ENCODE measurements around the gene MAP3K5. TPM values are rescaled to one million over a fixed set of nuclear protein-coding genes. Genes with fewer than 3 reads are reported as not detected.

MAP3K5 gene
- total RNA-seq, 4 donors from 2014 or later = 26.9 to 64.5 (median 34.0) TPM

- WGBS, 2 donors = 95 to 97% methylated on average over 6 of the region's 6 CpGs
- TF ChIP-seq, protein P1, sequence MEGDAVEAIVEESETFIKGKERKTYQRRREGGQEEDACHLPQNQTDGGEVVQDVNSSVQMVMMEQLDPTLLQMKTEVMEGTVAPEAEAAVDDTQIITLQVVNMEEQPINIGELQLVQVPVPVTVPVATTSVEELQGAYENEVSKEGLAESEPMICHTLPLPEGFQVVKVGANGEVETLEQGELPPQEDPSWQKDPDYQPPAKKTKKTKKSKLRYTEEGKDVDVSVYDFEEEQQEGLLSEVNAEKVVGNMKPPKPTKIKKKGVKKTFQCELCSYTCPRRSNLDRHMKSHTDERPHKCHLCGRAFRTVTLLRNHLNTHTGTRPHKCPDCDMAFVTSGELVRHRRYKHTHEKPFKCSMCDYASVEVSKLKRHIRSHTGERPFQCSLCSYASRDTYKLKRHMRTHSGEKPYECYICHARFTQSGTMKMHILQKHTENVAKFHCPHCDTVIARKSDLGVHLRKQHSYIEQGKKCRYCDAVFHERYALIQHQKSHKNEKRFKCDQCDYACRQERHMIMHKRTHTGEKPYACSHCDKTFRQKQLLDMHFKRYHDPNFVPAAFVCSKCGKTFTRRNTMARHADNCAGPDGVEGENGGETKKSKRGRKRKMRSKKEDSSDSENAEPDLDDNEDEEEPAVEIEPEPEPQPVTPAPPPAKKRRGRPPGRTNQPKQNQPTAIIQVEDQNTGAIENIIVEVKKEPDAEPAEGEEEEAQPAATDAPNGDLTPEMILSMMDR (IDR thresholded peaks at IDR 0.05) = no peak
- no peak for TF ChIP-seq EP300 (IDR thresholded peaks at IDR 0.05)
- no peak for TF ChIP-seq POLR2A (IDR thresholded peaks at IDR 0.05)
- Histone ChIP-seq H3K4me1 (no peaks in the 10 kb centered on the region), H3K9me3 (no peaks in the 10 kb centered on the region), H3K4me3 (no peak overlapping the region), H3K27me3 (no peaks in the 10 kb centered on the region), H3K27ac (no peak overlapping the region), H3K36me3 (no peaks in the 10 kb centered on the region)
- DNase-seq (ENCODE audit: low spot score in 2 of 2) = no peak
These were observed 132.2 kb downstream of the MAP3K5 start for GRCh38 chr6:136659991-136660499.

- H3K4me1 ChIP-seq = no peaks in the 10 kb centered on the region
- WGBS, 2 donors = 70 to 77% methylated on average over 2 of the region's 2 CpGs
- H3K4me3 ChIP-seq = no peak overlapping the region
- no peaks in the 10 kb centered on the region for H3K36me3 ChIP-seq
- H3K27me3 ChIP-seq = no peaks in the 10 kb centered on the region
- no peak for DNase-seq (ENCODE audit: low spot score in 2 of 2)
- H3K27ac ChIP-seq = no peak overlapping the region
- no peak for TF ChIP-seq POLR2A (IDR thresholded peaks at IDR 0.05)
- no peak for TF ChIP-seq EP300 (IDR thresholded peaks at IDR 0.05)
- TF ChIP-seq, protein P1 (IDR thresholded peaks at IDR 0.05) = no peak
- H3K9me3 ChIP-seq = no peaks in the 10 kb centered on the region
These were observed 133.6 kb downstream of the MAP3K5 start for GRCh38 chr6:136658711-136659110.

DNA sequence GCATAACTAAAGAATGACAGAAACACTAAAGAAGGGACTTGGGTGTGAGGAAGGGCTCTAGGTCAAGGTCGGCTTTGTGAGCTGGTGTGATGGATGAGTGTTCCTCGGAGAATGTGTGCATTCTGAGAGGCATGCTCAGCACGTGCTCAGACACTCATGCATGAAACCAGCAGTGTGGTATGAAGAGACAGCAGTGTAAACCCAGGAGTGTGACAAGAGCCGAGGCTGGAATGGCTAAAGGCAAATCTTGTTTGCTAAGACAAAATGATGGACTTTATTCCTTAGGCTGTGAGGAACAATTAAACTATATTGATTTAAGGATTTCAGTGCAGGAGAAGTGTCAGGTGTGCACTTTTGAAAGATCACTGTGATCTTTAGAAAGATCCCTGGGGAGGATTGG lies 134.6 kb downstream of the MAP3K5 start:
- Histone ChIP-seq H3K27me3 (no peaks in the 10 kb centered on the region), H3K36me3 (no peaks in the 10 kb centered on the region), H3K27ac (no peak overlapping the region), H3K4me3 (no peak overlapping the region), H3K9me3 (no peaks in the 10 kb centered on the region), H3K4me1 (no peaks in the 10 kb centered on the region)
- no peak for TF ChIP-seq POLR2A (IDR thresholded peaks at IDR 0.05)
- TF ChIP-seq EP300 (IDR thresholded peaks at IDR 0.05) = no peak
- TF ChIP-seq, protein P1 (IDR thresholded peaks at IDR 0.05) = no peak
- DNase-seq (ENCODE audit: low spot score in 2 of 2) = no peak
- 57 to 68% methylated on average over 4 of the region's 4 CpGs for WGBS, 2 donors

- Histone ChIP-seq H3K4me1 (no peaks in the 10 kb centered on the region), H3K4me3 (no peak overlapping the region), H3K9me3 (no peaks in the 10 kb centered on the region), H3K27ac (no peak overlapping the region), H3K36me3 (no peaks in the 10 kb centered on the region), H3K27me3 (no peaks in the 10 kb centered on the region)
- WGBS, 2 donors = 76 to 86% methylated on average over 1 of the region's 1 CpG
- TF ChIP-seq POLR2A (IDR thresholded peaks at IDR 0.05) (no peak), EP300 (IDR thresholded peaks at IDR 0.05) (no peak)
- TF ChIP-seq, protein P1 (IDR thresholded peaks at IDR 0.05) = no peak
- DNase-seq (ENCODE audit: low spot score in 2 of 2) = no peak
These were observed 136.2 kb downstream of the MAP3K5 start for GRCh38 chr6:136656121-136656520.

DNA sequence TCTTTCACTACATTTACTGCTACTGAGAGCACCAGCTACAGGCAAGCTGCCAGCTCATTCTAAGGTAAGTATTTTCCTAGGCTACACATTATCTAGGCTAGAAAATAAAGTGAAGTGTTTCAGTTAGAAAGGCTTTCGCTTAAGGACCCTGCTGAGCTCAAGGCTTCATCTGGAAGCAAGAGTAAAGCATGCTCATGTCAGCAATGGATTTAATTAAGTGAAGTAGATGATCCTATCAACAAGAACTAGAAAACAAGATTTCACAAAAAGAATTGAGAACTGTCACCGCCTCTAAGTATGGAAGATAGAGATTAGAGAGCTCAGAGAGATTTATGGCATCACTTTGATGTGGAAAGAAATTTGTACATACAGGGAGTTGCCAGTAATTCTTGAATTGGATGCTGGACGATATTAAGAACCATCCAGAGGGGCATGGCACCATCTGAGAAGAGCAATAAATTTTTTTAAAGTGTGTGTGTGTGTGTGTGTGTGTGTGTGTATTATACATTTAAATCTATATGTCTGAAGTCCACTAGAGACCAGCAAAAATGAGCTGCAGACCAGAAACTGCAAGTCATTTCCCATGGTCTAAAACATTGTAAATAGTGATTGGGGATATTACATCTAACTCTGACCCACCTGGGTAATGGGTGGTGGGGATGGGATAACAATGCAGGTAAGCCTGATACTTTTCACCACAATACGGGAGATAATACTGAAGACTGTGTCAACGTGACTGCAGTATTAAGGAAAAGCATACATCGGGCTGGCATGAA lies 136.8 kb downstream of the MAP3K5 start:
- 81 to 91% methylated on average over 6 of the region's 6 CpGs for WGBS, 2 donors
- H3K36me3 ChIP-seq = no peaks in the 10 kb centered on the region
- H3K4me3 ChIP-seq = no peak overlapping the region
- TF ChIP-seq, protein P1 (IDR thresholded peaks at IDR 0.05) = no peak
- TF ChIP-seq EP300 (IDR thresholded peaks at IDR 0.05) (no peak), POLR2A (IDR thresholded peaks at IDR 0.05) (no peak)
- no peaks in the 10 kb centered on the region for H3K9me3 ChIP-seq
- H3K27me3 ChIP-seq = no peaks in the 10 kb centered on the region
- DNase-seq (ENCODE audit: low spot score in 2 of 2) = no peak
- no peak overlapping the region for H3K27ac ChIP-seq
- no peaks in the 10 kb centered on the region for H3K4me1 ChIP-seq
